ENCODE results near the gene ACADS.

DNA sequence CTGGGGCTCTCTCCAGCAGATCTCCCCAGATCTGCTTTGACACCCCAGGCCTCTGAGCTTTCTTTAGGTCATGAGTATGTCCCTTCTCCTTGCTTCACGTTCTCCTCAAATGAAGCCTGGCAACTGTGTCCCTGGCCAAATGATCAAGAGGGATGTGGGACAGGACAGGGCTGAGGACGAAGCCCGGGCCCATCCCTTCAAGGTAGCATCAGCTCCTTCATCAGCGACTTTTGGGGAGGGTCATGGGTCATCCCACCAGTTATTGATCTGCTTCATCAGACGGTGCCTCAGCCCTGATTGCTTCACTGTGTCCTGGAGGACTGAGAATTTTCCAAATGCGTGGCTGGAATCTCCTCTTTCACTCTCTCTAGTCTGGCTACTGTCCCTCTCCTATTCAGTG is 32.3 kb downstream of the ACADS start:
- no peak for TF ChIP-seq CTCF (IDR thresholded peaks at IDR 0.05)
- TF ChIP-seq POLR2A (IDR thresholded peaks at IDR 0.05): no peak

Measured in thyroid gland (tissue), 4 donors.